ENCODE measurements around the gene SIN3B. TPM values are rescaled to one million over a fixed set of nuclear protein-coding genes. Genes with fewer than 3 reads are reported as not detected.
A peak's percentile ranks its signal among the peaks of the same experiment; 100 is the strongest.

SIN3B gene
- total and polyA plus RNA-seq, 9 of the 15 experiments (the other 6 are each of a cell fraction or from before 2014, with no cell fraction given): 0.51 to 34.2 (median 14.3) TPM

DNA sequence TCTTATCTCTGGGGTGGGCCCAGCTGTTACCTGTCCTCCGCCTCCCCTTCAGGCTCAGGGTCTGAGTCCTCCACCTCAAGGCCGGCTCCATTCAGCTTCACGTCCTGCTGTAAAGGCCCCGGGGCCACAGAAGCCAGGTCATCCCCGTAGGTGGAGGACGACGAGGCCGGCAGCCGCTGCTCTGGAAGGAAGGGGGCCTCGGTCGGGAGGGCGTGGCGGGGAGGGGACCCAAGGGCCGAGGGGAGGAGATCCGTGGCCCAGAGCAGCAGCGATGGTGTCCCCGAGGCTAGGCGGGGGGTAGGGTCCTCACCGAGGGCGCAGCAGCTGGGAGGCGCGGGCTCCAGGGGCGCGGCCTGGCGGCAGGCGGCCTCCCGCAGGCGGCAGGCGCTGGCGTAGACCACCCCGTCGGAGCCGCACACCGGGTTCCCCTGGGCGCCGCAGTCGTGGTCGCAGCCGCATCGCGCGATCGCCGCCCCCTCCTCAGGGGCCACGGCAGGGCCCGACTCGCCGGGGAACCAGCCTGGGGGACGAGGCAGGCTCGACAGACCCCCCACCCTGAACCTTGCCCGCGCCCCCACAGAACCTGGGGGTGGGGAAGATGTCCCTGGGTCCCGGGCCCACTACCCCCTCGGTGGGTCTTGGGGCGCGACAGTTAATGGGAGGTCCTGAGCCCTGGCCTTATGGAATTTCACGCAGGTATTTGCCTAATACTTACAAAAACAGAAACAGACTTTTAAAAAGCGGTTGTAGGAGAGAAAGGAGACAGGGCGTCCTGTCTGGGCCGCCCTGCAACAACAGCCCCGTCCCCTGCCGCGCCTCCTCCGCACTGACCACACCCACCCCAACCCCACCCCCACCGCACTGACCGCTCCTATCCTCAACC lies 67.2 kb downstream of the SIN3B start (continued):
- no peak for TF ChIP-seq SMC3 (conservative IDR thresholded peaks at IDR 0.05; ENCODE audit: insufficient read depth, low read depth, low read length)
- TF ChIP-seq MAFF (IDR thresholded peaks at IDR 0.05; ENCODE audit: low read length): no peak
- TF ChIP-seq PHB (CRISPR knock-in tag; IDR thresholded peaks at IDR 0.05): peak; percentile 46; the same call in 1 of the 2 replicates
- no peak for TF ChIP-seq ZKSCAN1 (IDR thresholded peaks at IDR 0.05; ENCODE audit: low read depth, low read length)
- TF ChIP-seq SIN3A (IDR thresholded peaks at IDR 0.05; ENCODE audit: borderline replicate concordance in 2 of 2, control insufficient read depth in 1 of 2, low read depth in 2 of 2, low read length in 2 of 2): 0 out of 4 replicates have a peak, but pooled peaks of 1 of the 2 experiments have one; percentile 79
- TF ChIP-seq SRF (CRISPR knock-in tag; IDR thresholded peaks at IDR 0.05): no peak
- TF ChIP-seq, protein P1, sequence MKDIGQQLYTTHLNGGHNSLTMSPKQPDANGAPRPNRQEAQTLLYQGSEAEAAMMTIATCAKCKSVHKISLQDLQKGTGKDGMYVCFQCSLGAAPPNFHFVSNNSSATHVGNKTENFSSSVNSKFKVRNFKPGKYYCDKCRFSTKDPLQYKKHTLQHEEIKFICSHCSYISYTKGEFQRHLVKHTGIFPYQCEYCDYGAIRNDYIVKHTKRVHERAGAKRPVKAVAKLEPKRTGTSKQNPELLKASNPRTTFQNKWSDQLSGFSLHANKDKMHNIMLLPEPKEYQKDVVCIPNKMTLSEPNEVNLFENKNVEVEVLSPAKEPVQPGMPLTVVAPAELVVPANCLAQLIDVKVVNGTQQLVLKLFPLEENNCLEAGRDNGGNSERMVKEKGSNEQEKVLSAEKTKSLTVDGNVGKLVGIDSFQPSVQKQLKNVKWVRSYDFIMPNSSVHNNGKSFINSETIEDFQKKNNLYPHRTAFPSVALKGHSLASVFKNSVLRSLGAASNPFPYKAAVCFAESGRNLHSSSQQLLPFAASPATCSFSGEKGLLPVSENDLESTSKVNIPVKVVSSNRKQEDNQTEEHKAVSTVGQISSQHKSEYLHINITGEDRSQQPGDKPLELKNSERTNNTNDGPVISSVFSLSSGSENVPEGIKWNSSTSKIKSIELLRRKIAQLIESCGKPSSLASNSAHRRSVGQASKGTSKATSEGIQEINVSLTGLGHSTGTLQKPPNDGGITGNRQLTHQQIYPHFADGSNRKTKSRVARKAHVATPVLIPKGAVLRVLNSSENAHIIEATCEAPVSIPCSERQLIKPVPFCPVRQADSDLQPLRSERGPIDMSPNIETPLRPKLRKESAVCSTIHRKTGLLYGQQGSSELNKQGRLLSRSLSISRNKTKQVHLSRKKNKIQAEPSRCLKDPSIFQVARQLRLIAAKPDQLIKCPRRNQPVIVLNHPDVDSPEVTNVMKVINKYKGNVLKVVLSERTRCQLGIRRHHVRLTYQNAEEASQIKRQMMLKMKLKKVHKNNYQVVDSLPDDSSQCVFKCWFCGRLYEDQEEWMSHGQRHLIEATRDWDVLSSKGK (CRISPR knock-in tag; IDR thresholded peaks at IDR 0.05): no peak
- 0 out of 2 replicates have a peak, but pooled peaks have one; percentile 23 for TF ChIP-seq MTA3 (IDR thresholded peaks at IDR 0.05; ENCODE audit: borderline replicate concordance)
- TF ChIP-seq, protein P2, sequence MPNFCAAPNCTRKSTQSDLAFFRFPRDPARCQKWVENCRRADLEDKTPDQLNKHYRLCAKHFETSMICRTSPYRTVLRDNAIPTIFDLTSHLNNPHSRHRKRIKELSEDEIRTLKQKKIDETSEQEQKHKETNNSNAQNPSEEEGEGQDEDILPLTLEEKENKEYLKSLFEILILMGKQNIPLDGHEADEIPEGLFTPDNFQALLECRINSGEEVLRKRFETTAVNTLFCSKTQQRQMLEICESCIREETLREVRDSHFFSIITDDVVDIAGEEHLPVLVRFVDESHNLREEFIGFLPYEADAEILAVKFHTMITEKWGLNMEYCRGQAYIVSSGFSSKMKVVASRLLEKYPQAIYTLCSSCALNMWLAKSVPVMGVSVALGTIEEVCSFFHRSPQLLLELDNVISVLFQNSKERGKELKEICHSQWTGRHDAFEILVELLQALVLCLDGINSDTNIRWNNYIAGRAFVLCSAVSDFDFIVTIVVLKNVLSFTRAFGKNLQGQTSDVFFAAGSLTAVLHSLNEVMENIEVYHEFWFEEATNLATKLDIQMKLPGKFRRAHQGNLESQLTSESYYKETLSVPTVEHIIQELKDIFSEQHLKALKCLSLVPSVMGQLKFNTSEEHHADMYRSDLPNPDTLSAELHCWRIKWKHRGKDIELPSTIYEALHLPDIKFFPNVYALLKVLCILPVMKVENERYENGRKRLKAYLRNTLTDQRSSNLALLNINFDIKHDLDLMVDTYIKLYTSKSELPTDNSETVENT (CRISPR knock-in tag; IDR thresholded peaks at IDR 0.05): peak; percentile 14; the same call in 1 of the 2 replicates
- TF ChIP-seq, protein P3, sequence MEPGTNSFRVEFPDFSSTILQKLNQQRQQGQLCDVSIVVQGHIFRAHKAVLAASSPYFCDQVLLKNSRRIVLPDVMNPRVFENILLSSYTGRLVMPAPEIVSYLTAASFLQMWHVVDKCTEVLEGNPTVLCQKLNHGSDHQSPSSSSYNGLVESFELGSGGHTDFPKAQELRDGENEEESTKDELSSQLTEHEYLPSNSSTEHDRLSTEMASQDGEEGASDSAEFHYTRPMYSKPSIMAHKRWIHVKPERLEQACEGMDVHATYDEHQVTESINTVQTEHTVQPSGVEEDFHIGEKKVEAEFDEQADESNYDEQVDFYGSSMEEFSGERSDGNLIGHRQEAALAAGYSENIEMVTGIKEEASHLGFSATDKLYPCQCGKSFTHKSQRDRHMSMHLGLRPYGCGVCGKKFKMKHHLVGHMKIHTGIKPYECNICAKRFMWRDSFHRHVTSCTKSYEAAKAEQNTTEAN (CRISPR knock-in tag; IDR thresholded peaks at IDR 0.05): no peak
- TF ChIP-seq NR2C2 (CRISPR knock-in tag; IDR thresholded peaks at IDR 0.05): no peak
- peak; percentile 50; the same call in 1 of the 2 replicates for TF ChIP-seq NR2C2 (tag; IDR thresholded peaks at IDR 0.05)
- peak; percentile 6 for TF ChIP-seq PRPF4 (IDR thresholded peaks at IDR 0.05; ENCODE audit: insufficient read depth, low read depth, low read length, poor library complexity, severe bottlenecking)
- TF ChIP-seq, protein P4, sequence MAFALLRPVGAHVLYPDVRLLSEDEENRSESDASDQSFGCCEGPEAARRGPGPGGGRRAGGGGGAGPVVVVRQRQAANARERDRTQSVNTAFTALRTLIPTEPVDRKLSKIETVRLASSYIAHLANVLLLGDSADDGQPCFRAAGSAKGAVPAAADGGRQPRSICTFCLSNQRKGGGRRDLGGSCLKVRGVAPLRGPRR (CRISPR knock-in tag; IDR thresholded peaks at IDR 0.05): no peak
- TF ChIP-seq, protein P5, sequence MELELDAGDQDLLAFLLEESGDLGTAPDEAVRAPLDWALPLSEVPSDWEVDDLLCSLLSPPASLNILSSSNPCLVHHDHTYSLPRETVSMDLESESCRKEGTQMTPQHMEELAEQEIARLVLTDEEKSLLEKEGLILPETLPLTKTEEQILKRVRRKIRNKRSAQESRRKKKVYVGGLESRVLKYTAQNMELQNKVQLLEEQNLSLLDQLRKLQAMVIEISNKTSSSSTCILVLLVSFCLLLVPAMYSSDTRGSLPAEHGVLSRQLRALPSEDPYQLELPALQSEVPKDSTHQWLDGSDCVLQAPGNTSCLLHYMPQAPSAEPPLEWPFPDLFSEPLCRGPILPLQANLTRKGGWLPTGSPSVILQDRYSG (tag; conservative IDR thresholded peaks at IDR 0.05; ENCODE audit: low read depth): no peak
